Activated CD4-positive, alpha-beta T cell treated with anti-CD3 and anti-CD28 coated beads for 1 hour (primary cell): ENCODE measurements around the gene FZD10.

ENCODE experiments used
- DNase-seq: peaks from one replicate; pipeline ENCODE4 v3.0.0-alpha.2; 2020

The FZD10 gene, protein sequence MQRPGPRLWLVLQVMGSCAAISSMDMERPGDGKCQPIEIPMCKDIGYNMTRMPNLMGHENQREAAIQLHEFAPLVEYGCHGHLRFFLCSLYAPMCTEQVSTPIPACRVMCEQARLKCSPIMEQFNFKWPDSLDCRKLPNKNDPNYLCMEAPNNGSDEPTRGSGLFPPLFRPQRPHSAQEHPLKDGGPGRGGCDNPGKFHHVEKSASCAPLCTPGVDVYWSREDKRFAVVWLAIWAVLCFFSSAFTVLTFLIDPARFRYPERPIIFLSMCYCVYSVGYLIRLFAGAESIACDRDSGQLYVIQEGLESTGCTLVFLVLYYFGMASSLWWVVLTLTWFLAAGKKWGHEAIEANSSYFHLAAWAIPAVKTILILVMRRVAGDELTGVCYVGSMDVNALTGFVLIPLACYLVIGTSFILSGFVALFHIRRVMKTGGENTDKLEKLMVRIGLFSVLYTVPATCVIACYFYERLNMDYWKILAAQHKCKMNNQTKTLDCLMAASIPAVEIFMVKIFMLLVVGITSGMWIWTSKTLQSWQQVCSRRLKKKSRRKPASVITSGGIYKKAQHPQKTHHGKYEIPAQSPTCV

DNA sequence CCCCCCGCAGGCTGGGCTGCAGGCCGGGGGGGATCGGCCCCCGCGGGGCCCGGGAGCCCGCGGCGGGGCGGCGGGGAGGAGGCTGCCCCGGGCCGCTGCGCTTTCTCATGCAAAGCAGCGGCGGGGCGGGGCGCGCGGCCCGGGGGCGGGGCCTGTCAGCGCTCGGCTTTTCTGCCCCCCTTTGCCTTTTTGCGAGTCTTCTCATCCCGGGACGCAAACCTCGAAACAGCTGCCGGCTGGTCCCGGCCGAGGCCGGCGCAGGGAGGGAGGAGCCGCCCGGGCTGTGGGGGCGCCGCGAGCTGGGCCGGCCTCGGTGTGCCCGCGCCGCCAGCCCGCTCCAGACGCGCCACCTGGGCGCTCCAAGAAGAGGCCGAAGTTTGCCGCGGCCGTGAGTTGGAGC is at the start of gene FZD10:
Gene FZD10 (plus strand): TSS at position 198 of the 400 bp plus-strand sequence. CDS start 479 bp downstream, outside the sequence.
- no peak for DNase-seq

DNA sequence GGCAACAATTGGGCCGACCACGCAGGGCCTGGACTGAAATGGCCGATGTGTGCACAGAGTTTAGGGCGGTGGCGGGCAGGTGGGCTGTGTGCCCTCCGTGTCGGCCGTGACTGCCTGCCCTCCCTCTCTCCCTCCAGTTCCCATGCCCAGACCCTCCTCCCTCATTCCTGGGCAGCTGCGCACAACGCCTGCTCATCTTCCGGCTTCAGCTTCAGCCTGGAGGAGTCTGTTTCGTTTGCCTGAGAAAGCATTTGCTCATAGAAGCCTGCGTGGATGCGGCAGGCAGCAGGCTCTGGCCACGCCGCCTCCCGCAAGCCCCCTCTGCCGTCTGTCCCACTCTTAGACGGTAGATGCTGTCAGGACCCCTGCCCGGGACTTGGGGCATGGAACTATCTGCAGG is 47.3 kb upstream of the FZD10 start:
- DNase-seq, result no peak

DNA sequence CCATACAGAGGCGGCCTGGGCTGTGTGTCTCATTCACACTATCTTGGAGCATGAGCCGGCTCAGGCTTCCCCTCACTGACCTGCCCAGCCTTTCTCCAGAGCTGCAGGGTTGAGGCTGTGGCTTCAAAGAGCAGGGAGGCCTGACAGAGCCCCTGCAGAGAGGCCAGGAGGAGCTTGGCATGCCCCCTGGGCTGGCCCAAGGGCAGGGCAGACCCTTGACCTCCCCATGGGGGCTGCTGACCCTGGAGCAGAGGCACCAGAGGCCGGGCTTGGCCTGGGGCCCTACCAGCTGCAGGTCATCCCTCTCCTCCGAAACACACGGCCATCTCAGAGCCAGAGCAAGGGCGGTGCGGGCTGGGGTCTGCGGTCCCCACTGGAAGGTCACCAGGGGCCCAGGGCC is 46.6 kb upstream of the FZD10 start:
- no peak for DNase-seq

DNA sequence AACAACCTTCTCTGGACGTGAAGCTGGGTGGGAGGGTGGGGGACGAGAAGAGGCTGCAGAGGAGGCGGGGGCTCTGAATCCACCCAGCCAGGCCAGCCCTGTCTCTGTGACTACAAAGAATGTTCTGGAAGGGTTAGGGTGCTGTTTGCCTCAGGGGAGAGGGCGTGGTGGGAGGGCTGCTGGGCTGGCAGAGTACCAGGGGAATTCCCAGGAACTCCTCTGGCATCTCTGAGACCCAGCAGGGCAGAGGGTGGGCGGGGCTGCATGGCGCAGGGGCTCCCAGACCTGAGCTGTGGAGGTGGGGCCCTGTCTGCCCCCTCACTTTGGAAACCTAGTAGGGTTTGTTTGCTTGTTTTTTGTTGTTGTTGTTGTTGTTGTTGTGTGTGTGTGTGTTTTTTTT is 45.5 kb upstream of the FZD10 start:
- no peak for DNase-seq

DNA sequence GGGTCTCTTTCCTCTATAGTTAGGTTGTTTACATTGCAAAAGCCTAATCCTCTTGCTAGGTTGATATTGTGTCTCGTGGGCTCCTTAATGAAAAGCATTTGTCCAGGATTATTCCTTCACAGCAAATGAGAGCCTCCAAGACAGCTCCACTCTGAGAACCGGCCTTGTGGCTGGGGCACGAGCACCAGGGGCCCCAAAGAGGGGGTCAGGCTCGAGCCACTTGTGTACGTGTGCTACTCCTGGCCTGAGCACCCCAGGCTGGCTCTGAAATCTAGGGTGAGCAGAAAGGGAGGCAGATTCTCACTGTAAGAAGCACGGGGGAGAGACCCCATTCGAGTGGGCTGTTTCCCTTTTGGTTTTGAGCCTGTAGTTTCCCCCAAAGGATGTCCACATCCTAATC is 45.0 kb upstream of the FZD10 start:
- DNase-seq, result no peak

DNA sequence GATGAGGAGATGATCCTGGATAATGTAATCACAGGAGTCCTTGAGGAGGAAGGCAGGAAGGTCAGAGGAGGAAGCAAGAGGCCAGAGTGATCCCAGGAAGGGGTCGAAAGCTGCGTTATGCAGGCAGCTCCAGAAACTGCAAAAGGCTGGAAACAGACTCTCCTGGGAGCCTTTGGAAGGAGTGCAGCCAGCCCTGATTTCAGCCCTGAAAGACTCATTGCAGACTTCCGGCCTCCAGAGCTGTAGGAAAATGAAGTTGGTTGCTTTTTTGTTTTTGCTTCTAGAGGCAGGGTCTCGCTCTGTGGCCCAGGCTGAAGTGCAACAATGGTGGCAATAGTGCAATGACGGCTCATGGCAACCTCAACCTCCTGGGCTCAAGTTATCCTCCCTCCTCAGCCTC is 44.6 kb upstream of the FZD10 start:
- no peak for DNase-seq

DNA sequence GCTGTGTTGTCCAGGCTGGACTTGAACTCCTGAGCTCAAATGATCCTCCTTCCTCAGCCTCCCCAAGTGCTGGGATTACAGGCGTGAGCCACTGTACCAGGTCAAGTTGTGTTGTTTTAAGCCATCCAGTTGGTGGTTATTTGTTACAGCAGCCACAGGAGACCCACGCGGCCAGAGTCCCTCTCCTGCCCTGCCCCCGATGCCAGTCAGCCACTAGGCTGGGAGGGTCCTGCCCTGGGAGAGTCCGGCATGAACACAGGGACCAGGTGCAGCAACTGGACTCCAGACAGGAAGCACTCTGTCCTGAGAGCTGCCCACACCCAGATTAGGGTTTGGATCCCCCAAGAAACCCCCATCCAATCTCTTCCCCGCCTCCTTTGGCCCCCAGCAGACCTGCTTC is 44.1 kb upstream of the FZD10 start:
- DNase-seq, result no peak

DNA sequence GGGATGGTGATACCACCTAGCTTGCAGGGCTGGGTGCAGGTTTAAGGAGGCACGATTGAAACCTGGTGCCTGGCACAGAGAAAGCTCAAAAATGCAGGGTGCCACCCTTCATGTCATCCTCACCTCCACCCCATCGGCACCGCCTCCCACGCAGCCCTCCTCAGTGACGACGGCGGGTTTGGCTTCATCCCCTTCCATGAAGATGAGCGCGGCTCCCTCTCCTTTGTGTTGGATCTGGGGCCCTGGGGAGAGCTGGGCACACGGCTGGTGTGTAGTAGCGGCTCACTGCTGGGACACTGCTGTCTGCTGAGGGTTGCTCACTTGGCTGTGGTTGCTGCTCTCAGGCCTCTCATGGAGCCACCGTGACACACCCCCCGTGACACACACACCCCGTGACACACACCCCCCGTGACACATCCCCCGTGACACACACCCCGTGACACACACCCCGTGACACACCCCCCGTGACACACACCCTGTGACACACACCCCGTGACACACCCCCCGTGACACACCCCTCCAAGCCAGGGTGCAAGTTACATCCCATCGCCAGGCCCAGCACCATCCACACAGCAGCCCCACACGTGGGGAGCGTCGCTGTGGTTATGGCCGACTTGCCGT is 42.9 kb upstream of the FZD10 start:
- no peak for DNase-seq

DNA sequence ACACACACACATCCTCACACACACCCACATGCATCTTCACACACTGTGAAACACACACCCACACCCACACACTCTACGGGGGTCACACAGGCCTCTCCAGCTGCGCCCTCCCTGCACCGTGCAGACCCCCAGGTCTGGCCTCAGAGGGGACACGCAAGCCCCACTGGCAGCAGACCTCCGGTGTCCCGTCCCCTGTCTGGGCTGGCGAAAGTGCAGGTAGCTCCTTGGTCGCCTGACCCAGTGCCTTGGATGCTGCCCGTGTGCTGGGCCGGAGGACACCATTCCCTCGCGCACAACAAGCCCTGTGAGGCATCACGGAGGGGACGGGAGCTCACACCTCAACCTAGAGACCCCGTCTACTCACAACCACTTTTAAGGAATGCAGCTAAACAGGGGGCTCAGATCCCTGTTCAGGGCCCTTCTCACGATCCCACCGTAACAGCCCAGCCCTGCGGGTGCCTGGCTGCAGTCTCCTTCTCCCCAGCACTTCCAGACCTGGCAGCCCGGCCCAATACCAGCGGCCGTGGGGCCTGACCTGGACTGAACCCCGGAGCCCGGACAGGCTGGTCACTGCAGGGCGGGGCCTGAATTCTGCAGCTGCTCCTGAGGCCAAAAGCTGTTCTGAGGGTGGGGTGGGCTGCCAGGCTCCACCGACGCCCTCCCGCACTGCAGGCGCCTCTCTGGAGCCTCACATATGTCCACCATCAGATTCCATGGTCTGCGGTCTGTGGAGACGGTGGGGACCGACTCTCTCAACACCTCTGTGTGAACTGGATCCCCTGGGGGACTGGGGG is 42.1 kb upstream of the FZD10 start:
- no peak for DNase-seq

DNA sequence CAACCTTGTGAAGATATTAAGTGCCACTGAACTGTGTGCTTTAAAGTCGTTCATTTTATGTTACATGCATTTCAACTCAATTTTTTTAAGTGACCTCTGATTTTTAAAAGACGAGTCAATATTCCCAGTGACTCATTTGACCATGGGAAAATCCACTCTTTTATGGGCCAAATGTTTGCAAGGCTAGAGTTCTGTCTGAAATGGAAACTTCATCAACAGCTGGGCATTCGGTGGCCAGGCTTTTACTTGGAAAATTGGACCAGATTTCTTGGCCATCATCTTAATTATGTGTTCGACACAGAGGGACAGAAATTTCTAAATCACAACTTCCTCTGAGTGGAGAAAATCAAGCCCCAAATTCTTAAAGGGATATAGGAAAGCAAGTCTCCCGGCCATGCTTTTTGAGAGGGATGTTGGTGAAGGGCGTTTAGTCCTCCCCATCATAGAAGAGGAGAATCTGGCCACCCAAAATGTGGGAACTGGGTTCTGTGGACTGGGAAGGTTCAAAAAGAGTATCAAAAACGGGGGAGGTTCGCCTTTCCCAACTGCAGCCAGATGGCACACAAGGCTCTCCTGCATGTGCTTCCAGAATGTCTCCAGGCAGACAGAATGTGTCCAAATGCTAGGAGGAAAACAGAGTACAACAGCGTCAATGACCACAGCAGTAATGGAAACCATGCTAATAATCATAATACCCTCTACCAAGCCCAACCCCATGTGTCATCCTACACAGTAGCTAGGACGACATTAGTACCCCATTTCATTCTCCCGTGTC is 40.9 kb upstream of the FZD10 start:
- no peak for DNase-seq

DNA sequence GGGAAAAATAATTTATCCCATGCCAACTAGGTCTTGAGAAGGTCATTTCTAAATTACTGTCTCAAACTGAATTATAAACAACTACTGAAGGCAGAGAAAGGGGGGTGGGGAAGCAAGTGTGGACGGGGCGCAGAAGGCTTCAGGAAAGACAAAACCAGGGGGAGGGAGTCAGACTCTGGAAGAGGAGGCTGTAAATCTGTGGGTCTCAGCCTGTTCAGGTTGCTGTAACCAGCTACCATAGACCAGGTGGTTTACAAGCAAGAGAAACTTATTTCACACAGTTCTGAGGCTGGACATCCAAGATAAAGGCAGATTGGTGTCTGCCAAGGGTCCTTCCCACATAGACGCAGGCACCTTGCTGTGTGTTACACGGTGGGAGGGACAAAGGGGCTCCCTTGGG is 39.9 kb upstream of the FZD10 start:
- no peak for DNase-seq

DNA sequence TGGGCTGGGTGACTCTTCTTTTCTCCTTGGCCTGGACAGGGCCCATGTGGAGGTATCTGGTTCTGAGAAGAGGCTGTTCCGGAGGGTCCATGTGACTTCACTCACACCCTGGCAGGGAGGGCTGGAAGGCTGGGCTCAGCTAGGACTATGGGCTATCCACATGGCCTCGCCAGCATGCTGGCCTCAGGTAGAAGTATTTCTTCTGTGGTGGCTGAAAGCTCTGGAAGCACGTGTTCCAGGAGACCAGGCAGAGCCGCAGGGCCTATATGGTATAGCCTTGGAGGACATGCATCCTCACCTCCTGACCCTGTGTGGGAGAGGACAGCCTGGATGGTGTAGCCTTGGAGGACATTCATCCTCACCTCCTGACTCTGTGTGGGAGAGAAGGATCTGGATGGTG is 38.2 kb upstream of the FZD10 start:
- DNase-seq, result no peak

DNA sequence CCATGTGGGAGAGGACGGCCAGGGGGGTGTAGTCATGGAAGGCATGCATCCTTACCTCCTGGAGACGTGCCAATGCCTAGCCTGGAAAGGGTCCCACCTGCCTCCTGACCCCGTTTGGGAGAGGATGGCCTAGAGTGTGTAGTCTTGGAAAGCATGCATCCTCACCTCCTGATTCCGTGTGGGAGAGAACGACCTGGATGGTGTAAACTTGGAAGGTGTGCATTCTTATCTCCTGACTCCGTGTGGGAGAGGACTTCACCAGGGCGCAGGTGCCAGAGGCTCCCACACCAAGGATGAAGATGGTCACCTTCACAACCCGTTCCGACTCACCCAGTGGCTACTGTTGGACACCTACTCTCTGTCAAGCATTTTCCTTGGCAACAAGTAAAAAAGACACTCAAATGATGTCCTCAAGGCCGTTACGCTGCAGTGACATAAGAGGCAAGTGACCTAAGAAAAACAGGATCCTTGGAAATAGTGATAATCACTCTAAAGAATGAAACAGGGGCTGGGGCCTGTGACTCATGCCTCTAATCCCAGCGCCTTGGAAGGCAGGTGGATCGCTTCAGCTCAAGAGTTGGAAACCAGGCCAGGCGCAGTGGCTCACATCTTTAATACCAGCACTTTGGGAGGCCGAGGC is 37.5 kb upstream of the FZD10 start:
- no peak for DNase-seq

DNA sequence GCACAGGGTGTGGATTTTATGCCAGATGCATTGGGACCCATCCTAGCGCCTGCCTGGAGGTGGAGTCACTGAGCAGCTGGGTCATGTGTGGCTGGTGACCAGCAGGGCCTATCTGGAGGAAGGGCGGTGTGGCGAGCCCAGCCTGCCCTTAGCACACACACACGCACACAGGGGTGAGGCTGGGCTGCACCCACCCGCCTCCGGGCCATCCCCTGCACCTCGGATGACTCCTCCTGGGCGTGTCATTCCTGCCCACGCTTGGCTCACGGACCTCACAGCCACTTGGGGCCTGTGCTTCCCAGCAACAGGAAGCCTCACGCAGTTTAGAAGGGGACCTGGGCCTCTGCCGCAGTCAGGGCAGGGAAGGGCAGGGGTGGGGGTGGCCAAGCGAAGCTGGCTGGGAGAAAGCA is 36.2 kb upstream of the FZD10 start:
- no peak for DNase-seq

DNA sequence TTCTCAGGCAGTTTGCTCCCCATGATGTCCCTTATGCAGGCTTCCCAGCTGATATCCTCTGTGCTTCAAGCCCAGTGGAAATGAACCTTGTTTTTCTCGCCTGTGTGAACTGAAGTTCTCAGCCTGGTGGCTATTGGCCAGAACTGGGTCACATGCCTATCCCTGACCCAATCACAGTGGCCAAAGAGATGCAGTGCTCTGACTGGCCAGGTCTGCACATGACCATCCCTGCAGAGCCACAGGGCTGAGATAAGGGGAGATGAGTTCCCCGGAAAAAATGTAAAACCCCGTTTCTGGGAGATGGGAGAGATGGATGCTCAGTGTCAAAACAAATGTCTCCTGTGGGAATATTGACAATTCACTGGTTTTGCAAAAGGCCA is 34.7 kb upstream of the FZD10 start:
- DNase-seq, result no peak

DNA sequence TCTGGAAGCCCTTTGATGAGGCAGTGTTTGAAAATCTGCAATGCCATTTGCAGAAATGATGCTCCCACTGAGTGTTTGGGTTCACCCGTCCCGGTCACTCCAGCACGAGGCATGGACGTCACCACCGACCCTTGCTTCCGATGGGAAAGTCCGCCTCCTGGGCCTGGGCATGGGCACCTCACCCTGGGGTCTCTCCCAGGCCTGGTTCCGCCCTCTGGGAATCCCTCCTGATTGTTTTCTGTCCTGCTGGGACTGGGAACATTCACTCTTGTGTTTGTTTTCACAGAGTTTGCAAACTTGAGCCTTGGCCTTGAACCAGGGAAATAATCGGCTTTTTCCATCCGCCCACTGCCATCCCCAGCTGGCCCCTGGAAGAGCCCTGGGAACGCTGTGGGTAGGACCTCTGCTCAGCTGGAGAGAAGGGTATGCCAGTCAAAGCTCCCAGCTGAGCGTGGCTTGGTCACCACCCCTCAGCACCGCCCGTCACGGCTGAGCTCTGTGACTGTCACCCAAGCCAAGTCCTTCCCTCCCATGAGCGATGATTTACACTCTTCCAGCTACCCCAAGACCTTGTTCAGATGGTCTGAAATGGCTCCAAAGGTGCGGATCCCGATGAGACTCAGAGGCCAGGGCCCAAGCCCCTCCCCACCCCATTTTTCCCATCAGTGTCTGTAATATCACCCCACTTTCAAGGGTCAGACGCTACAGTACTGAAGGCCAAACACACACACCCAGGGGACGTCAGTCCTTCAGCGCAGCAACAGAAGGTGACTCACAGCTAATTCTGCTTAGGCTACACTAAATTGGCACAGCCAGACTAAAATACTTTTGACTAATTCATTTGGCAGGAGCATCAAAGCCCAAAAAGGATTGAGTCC is 34.1 kb upstream of the FZD10 start:
- no peak for DNase-seq

DNA sequence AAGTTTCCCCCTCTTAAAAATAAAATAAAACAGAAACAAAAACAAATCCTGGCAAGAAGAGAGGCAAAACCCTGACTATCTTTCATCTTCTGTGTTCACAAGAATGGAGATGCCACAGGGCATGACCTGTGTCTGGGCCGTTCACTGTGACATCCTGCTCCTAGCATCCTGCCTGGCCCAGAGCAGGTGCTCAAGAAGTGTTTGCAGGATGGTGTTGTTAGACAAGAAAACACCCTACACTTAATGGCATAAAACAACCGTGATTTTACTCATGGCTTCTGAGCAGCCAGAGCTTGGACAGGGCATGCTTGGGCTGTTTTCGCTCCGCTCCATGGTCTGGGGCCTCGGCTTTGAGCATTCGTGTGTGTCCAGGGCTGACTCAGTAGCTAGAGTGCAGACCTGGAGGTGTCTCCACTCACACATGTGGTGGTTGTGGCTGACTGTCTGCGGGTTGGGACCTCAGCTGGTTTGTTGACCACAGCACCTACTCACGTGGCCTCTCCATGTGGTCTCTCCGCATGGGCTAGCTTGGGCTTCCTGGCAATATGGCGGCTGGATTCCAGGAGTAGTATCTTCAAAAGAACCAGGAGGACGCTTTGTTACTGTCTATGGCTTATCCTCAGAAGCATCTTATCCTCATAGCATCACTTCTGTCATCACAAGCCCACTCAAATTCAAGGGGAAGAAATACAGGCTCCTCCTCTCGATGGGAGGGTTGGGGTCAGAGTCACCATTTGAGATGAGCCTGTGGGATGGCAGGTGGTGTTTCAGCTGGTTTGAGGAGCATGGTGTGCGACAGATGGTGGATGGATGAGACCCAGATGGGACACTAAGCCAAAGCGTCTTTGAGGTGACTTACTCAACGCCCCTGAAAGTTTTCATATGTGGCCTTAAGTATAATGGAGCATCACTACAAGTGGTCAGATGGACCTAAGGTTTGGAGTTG is 33.2 kb upstream of the FZD10 start:
- DNase-seq, result no peak

DNA sequence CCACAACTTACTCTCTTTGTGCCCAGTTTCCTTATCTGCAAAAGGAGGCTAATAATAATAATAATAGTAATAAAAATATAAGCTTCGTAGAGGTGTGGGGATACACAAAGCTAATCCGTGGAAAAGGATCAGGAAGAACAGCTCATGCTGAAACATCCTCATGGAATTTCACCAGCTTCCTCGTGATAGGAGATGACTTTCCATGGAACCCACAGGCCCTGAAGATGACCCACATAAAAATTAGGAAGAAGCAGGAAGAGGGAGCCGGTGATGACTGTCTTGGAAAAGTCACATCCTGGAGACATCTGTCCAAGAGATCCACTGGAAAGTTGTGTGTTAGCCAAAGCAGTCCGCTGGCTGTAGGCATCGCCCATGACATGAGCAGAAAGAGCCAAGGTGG is 31.9 kb upstream of the FZD10 start:
- no peak for DNase-seq

DNA sequence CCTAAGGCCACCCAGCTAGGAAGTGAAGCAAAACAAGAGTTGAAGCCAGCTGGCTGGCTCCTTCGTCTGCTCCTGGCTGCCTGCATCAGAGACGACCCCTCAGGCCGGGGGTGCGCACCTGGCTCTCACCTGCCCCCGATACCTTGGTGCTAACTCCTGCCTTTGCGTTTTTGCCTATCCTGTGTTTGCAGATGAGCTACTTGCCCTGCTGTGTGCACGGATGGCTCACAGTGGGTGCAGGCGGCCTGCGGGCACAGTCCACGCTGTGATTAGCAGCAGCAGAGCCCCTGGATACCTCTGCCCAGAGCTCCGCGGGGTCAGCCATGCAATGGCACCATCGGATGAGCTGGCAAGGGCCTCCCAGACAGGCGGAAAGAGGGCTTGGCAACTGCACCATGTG is 31.2 kb upstream of the FZD10 start:
- no peak for DNase-seq

DNA sequence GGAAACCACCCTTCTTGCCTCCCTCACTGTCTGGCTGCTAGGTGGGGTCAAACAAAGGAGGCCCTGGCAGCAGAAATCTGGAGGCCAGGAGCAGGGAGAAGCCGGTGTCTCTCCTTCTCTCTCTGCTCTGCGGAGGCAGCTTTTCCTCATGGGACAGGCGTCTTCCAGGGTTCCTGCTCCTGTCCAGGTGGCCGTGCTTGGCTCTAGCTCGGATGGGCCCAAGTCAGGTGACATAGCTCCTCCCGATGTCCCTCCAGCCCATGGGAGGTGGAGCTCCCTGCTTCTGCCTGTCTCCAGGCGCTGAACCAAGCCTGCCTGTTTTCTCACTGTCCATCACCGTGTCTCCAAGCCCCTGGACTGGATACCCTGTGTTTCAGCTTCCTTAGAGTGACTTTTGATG is 30.5 kb upstream of the FZD10 start:
- no peak for DNase-seq
